Measurements from ENCODE around the gene GAK. TPM values are rescaled to one million over a fixed set of nuclear protein-coding genes. Genes with fewer than 3 reads are reported as not detected.

GAK gene
- total RNA-seq, 1 donor from 2014 or later, result 147 TPM

DNA sequence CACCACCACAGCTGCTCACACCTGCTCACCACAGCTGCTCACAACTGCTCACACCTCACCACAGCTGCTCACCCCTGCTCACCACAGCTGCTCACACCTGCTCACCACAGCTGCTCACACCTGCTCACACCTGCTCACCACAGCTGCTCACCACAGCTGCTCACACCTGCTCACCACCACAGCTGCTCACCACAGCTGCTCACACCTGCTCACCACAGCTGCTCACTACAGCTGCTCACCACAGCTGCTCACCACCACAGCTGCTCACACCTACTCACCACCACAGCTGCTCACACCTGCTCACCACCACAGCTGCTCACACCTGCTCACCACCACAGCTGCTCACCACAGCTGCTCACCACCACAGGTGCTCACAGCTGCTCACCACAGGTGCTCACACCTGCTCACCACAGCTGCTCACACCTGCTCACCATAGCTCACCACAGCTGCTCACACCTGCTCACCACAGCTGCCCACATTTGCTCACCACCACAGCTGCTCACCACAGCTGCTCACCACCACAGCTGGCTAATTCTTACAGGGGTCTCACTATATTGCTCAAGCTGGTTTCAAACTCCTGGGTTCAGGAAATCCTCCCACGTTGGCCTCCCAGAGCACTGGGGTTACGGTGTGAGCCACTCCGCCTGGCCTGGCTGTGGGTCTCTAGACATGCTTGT is 75.8 kb downstream of the GAK start:
- Mint-ChIP-seq H3K9me3 (peaks cover 13% of the 10 kb centered on the region), H3K36me3 (ENCODE audit: low read depth) (peaks cover 71% of the 10 kb centered on the region), H3K4me3 (no peak overlapping the region), H3K27me3 (no peaks in the 10 kb centered on the region), H3K27ac (peak overlapping the region; percentile 62), H3K4me1 (no peaks in the 10 kb centered on the region)
- intact Hi-C loops (cut with micrococcal nuclease), result no loop called here
- DNase-seq, result no peak

DNA sequence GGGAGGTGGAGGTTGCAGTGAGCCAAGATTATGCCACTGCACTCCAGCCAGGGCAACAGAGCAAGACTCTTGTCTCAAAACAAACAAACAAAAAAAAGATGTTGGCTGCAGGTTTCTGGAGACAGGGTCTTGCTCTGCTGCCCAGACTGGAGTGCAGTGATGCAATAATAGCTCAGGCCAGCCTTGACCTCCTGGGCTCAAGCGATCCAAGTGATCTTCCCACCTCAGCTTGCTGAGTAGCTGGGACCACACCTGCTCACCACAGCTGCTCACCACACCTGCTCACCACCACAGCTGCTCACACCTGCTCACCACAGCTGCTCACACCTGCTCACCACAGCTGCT is 76.3 kb downstream of the GAK start:
- no peak for DNase-seq
- intact Hi-C loops (cut with micrococcal nuclease), result no loop called here
- peaks cover 72% of the 10 kb centered on the region for H3K36me3 Mint-ChIP-seq (ENCODE audit: low read depth)
- H3K27ac Mint-ChIP-seq, result peak overlapping the region; percentile 62
- peaks cover 13% of the 10 kb centered on the region for H3K9me3 Mint-ChIP-seq
- H3K4me1 Mint-ChIP-seq, result no peaks in the 10 kb centered on the region
- no peak overlapping the region for H3K4me3 Mint-ChIP-seq
- no peaks in the 10 kb centered on the region for H3K27me3 Mint-ChIP-seq

- Mint-ChIP-seq H3K27me3 (no peaks in the 10 kb centered on the region), H3K4me3 (no peak overlapping the region), H3K27ac (no peak overlapping the region), H3K9me3 (peaks cover 13% of the 10 kb centered on the region), H3K4me1 (no peaks in the 10 kb centered on the region), H3K36me3 (ENCODE audit: low read depth) (peaks cover 66% of the 10 kb centered on the region)
- no peak for DNase-seq
- intact Hi-C loops (cut with micrococcal nuclease), result no loop called here
Observed at GRCh38 chr4:854356-854755, 77.8 kb downstream of the GAK start.

DNA sequence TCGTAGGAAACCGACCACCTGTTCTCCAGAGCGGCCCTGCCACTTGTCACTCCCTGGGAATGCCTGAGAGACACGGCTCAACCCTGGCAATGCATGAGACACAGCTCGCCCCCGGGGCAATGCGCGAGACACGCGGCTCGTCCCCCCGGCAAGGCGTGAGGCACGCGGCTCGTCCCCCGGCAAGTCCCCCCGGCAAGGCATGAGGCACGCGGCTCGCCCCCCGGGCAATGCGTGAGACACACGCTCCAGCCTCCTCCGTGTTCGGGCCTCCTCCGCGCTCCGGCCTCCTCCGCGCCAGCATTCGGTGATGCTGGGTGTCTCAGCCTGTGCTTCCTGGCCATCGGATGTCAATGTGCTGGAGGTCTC is 78.7 kb downstream of the GAK start:
- Mint-ChIP-seq H3K27ac (no peak overlapping the region), H3K36me3 (ENCODE audit: low read depth) (peaks cover 64% of the 10 kb centered on the region), H3K4me3 (no peak overlapping the region), H3K4me1 (no peaks in the 10 kb centered on the region), H3K27me3 (no peaks in the 10 kb centered on the region), H3K9me3 (peaks cover 13% of the 10 kb centered on the region)
- intact Hi-C loops (cut with micrococcal nuclease), result no loop called here
- no peak for DNase-seq

DNA sequence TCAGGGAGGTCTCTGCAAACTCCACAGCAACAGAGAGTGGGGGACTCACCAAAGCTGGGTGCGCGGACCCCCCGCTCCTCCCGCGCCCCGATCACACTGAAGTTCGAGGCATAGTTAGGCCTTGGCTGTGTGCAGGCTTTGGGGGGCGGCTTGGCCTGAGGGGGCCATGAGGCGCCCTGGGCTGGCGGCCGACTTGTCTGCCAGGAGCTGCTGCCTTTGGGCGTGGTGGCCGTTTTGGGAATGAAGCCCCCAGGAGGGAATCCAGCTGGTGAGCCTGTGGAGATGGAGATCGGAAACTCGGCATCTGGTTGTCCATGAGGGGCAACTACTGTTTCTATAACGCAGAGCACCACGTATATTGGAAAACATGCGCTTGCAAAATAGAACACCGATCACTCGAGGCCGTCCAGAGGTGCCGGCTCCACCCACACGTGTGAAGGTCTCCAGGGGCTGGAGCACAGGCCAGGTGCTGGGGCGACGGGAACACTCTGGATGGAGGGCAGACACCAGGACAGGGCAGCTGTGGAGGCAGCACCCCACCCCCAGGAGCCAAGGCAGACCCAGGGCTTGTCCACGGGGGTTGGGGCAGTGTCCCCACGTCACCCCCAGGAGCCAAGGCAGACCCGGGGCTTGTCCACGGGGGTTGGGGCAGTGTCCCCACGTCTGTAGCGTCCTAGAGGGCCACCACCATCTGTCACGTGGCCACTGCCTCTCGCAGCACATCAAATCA is 80.2 kb downstream of the GAK start:
- no peak overlapping the region for H3K27ac Mint-ChIP-seq
- H3K4me3 Mint-ChIP-seq, result no peak overlapping the region
- no peaks in the 10 kb centered on the region for H3K4me1 Mint-ChIP-seq
- intact Hi-C loops (cut with micrococcal nuclease), result no loop called here
- peaks cover 8% of the 10 kb centered on the region for H3K9me3 Mint-ChIP-seq
- peaks cover 58% of the 10 kb centered on the region for H3K36me3 Mint-ChIP-seq (ENCODE audit: low read depth)
- no peak for DNase-seq
- H3K27me3 Mint-ChIP-seq, result no peaks in the 10 kb centered on the region

DNA sequence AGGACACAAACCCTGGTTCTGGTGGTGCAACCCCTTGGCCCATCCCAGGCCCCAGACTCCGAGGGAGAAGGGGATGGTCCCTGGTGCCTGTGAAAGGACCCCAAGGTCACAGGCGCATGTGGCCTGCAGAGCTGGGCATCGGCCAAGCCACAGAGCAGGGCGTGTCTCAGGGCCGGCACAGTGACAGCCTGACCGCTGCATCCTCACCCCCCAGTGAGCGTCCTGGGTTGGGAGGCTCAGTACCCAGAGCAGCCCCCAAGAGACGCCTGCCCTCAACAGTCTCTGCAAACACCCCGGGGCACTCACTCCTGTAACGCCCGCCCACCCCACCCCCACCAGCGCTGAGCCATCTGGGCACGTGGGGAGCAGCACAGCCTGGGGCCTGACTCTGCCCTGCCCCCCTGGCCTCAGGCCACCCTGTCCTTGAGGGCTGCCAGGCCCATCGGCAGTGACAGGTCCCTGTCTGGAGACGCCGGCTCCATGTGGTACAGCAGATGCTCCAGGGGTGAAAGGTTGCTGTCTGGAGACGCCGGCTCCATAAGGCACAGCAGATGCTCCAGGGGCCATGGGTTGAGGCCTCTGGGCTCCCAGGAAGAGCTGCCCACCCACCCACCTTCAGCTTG is 81.7 kb downstream of the GAK start:
- no peaks in the 10 kb centered on the region for H3K27me3 Mint-ChIP-seq
- DNase-seq, result no peak
- peaks cover 51% of the 10 kb centered on the region for H3K36me3 Mint-ChIP-seq (ENCODE audit: low read depth)
- no peaks in the 10 kb centered on the region for H3K9me3 Mint-ChIP-seq
- no peaks in the 10 kb centered on the region for H3K4me1 Mint-ChIP-seq
- H3K4me3 Mint-ChIP-seq, result no peak overlapping the region
- no peak overlapping the region for H3K27ac Mint-ChIP-seq
- intact Hi-C loops (cut with micrococcal nuclease), result no loop called here

DNA sequence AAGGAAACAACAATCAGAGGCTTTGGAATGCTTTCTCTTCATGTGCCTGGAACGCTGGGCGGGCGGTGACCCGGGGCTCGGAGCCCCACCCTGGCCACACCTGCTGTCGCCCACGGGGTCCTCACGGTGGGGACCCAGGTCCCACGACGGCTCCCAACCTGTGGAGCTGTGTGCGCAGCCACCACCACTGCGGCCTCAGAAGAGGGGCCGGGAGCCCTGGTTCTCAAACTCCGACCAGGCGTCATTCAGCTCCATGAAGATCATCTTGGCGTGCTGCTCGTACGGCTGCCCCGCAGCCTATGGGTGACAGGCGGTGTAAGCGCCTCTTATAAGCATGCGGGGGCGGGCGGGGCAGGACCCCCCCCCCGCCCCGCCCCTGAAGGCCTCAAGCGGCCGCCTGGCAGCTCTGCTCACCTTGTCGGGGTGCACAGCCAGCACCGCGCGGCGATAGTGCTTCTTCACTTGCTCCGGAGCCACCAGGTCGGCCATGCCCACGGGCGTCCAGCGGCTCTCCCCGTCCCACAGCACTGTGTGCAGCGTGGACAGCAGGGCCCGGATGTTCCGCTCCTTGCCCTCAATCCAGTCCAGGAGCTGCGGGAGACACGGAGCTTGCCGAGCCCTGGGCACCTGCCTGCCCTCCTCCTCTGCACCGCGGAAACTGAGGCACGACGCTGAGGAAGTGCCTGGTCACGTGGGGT is 82.5 kb downstream of the GAK start:
- H3K4me3 Mint-ChIP-seq, result no peak overlapping the region
- DNase-seq, result no peak
- no peaks in the 10 kb centered on the region for H3K9me3 Mint-ChIP-seq
- intact Hi-C loops (cut with micrococcal nuclease), result no loop called here
- no peak overlapping the region for H3K27ac Mint-ChIP-seq
- H3K36me3 Mint-ChIP-seq (ENCODE audit: low read depth), result peaks cover 44% of the 10 kb centered on the region
- no peaks in the 10 kb centered on the region for H3K27me3 Mint-ChIP-seq
- no peaks in the 10 kb centered on the region for H3K4me1 Mint-ChIP-seq

GRCh38 chr4:848803-849477 is 83.2 kb downstream of the GAK start:
- H3K27ac Mint-ChIP-seq, result no peak overlapping the region
- no peaks in the 10 kb centered on the region for H3K4me1 Mint-ChIP-seq
- H3K4me3 Mint-ChIP-seq, result no peak overlapping the region
- H3K9me3 Mint-ChIP-seq, result no peaks in the 10 kb centered on the region
- H3K27me3 Mint-ChIP-seq, result no peaks in the 10 kb centered on the region
- intact Hi-C loops (cut with micrococcal nuclease), result no loop called here
- no peak for DNase-seq
- H3K36me3 Mint-ChIP-seq (ENCODE audit: low read depth), result peaks cover 42% of the 10 kb centered on the region

GRCh38 chr4:848307-848691 is 83.8 kb downstream of the GAK start:
- H3K27ac Mint-ChIP-seq, result no peak overlapping the region

DNA sequence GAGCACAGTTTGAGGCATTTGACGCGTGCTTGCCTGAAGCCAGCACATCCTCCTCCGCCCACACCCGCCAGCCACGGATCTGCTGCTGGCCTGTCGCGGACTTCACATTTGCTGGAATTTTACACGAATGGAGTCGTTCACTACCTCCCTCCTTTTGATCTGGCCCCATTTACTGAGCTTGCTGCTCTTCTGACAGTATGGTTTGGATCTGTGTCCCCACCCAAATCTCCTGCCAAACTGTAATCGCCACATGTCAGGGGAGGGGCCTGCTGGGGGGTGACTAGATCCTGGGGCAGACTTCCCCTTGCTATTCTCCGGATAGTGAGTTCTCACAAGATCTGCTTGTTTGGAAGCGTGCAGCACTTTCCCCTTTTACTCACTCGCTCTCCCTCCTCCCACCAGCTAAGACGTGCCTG is 86.3 kb downstream of the GAK start:
- H3K27ac Mint-ChIP-seq, result no peak overlapping the region
- no peaks in the 10 kb centered on the region for H3K27me3 Mint-ChIP-seq
- intact Hi-C loops (cut with micrococcal nuclease), result no loop called here
- H3K4me3 Mint-ChIP-seq, result no peak overlapping the region
- DNase-seq, result no peak
- H3K9me3 Mint-ChIP-seq, result peaks cover 4% of the 10 kb centered on the region
- no peaks in the 10 kb centered on the region for H3K4me1 Mint-ChIP-seq
- H3K36me3 Mint-ChIP-seq (ENCODE audit: low read depth), result peaks cover 40% of the 10 kb centered on the region

More at GRCh38 chr4:848307-848691, 83.8 kb downstream of the GAK start:
- no peak for DNase-seq
- H3K9me3 Mint-ChIP-seq, result no peaks in the 10 kb centered on the region
- no peaks in the 10 kb centered on the region for H3K27me3 Mint-ChIP-seq
- intact Hi-C loops (cut with micrococcal nuclease), result no loop called here
- H3K4me3 Mint-ChIP-seq, result no peak overlapping the region
- H3K36me3 Mint-ChIP-seq (ENCODE audit: low read depth), result peaks cover 41% of the 10 kb centered on the region
- H3K4me1 Mint-ChIP-seq, result no peaks in the 10 kb centered on the region

GRCh38 chr4:845233-845835 is 86.8 kb downstream of the GAK start:
- intact Hi-C loops (cut with micrococcal nuclease), result no loop called here
- Mint-ChIP-seq H3K9me3 (peaks cover 4% of the 10 kb centered on the region), H3K27me3 (no peaks in the 10 kb centered on the region), H3K4me1 (no peaks in the 10 kb centered on the region), H3K36me3 (ENCODE audit: low read depth) (peaks cover 37% of the 10 kb centered on the region), H3K4me3 (no peak overlapping the region), H3K27ac (no peak overlapping the region)
- no peak for DNase-seq

GRCh38 chr4:844752-845232 is 87.3 kb downstream of the GAK start:
- no peaks in the 10 kb centered on the region for H3K27me3 Mint-ChIP-seq
- no peak for DNase-seq
- H3K4me3 Mint-ChIP-seq, result no peak overlapping the region
- intact Hi-C loops (cut with micrococcal nuclease), result no loop called here
- peaks cover 36% of the 10 kb centered on the region for H3K36me3 Mint-ChIP-seq (ENCODE audit: low read depth)
- H3K9me3 Mint-ChIP-seq, result peaks cover 8% of the 10 kb centered on the region
- no peak overlapping the region for H3K27ac Mint-ChIP-seq
- peaks cover 2% of the 10 kb centered on the region for H3K4me1 Mint-ChIP-seq

DNA sequence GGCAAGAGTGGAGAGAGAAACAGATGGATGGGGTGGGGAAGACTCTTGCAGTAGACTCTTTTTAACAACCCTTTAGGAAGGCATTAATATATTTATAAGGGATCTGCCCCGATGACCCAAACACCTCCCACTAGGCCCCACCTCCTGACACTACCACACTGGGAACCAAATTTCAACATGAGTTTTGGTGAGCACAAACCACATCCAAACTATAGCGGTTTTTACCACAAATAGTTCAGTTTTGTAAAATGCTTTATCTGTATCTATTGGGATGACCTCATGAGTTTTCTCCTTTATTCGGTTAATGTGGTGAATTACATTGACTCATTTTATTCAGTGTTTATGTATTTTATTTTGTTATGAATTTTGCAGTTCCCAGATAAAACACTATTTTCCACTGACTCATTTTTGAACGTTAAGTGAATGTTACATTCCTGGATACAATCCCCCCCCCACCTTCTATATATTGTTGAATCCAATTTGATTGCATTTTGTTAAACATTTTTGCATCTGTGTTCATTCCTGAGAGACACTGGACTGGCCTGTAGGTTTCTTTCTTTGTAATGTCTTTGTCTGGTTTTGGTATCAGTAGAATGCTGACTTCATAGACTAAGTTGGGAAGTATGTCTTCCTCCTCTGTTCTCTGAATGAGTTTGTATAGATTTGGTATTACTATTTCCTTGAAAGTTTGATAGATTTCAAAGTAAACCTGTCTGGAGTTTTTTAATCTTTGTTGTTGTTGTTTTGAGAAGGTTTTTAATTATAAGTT is 92.3 kb downstream of the GAK start:
- intact Hi-C loops (cut with micrococcal nuclease), result no loop called here
- Mint-ChIP-seq H3K9me3 (peaks cover 18% of the 10 kb centered on the region), H3K4me1 (peaks cover 2% of the 10 kb centered on the region)

More for the DNA sequence above, 92.3 kb downstream of the GAK start:
- no peaks in the 10 kb centered on the region for H3K27me3 Mint-ChIP-seq
- peaks cover 18% of the 10 kb centered on the region for H3K36me3 Mint-ChIP-seq (ENCODE audit: low read depth)
- no peak overlapping the region for H3K4me3 Mint-ChIP-seq
- no peak for DNase-seq
- no peak overlapping the region for H3K27ac Mint-ChIP-seq
